ENCODE measurements around the gene KRTAP5-7.

KRTAP5-7 gene

GRCh38 chr11:71505001-71505400, 22.1 kb upstream of the KRTAP5-7 start:
- H3K27ac ChIP-seq = peak overlapping the region; percentile 87
- no peak for TF ChIP-seq CTCF (conservative IDR thresholded peaks at IDR 0.05)

GRCh38 chr11:71505781-71506180, 21.3 kb upstream of the KRTAP5-7 start:
- peak overlapping the region; percentile 87 for H3K27ac ChIP-seq
- TF ChIP-seq CTCF (conservative IDR thresholded peaks at IDR 0.05) = no peak

GRCh38 chr11:71507102-71507501, 20.0 kb upstream of the KRTAP5-7 start:
- no peak for TF ChIP-seq CTCF (conservative IDR thresholded peaks at IDR 0.05)

GRCh38 chr11:71518506-71519471, 8.3 kb upstream of the KRTAP5-7 start:
- no peak overlapping the region for H3K27ac ChIP-seq
- TF ChIP-seq CTCF (conservative IDR thresholded peaks at IDR 0.05) = no peak

More at GRCh38 chr11:71507102-71507501, 20.0 kb upstream of the KRTAP5-7 start:
- H3K27ac ChIP-seq = no peak overlapping the region

GRCh38 chr11:71519546-71519945, 7.5 kb upstream of the KRTAP5-7 start:
- no peak for TF ChIP-seq CTCF (conservative IDR thresholded peaks at IDR 0.05)
- no peak overlapping the region for H3K27ac ChIP-seq

- no peak for TF ChIP-seq CTCF (conservative IDR thresholded peaks at IDR 0.05)
- no peak overlapping the region for H3K27ac ChIP-seq
Observed at GRCh38 chr11:71525188-71525937, 1.7 kb upstream of the KRTAP5-7 start.

- no peak for TF ChIP-seq CTCF (conservative IDR thresholded peaks at IDR 0.05)
- H3K27ac ChIP-seq = no peak overlapping the region
Observed at GRCh38 chr11:71525938-71526495, 1.1 kb upstream of the KRTAP5-7 start.

Data from VCaP (cell line).